Astrocyte of the cerebellum (primary cell): ENCODE measurements around the gene WDFY1.

Source experiments
- DNase-seq: peaks from one replicate; pipeline ENCODE4 v3.0.0-alpha.2; 2011; ENCODE audit warnings: low read depth
- H3K4me3 ChIP-seq: 2 replicates; pipeline ENCODE4 v1.5.1; 2011; ENCODE audit warnings: mild to moderate bottlenecking, low read depth, low read length, moderate library complexity
- in situ Hi-C: cut with HindIII; loops from 2 replicates; pipeline ENCODE4 v1.10.0; 2017; ENCODE audit warnings: low sequenced_read_pairs
- TF ChIP-seq, protein P1 (sequence below): IDR thresholded peaks from 2 replicates; pipeline ENCODE4 v1.5.1; 2012; ENCODE audit warnings: low read length, low read depth, moderate library complexity, mild to moderate bottlenecking; ENCODE audit errors: missing control alignments

The WDFY1 gene

DNA sequence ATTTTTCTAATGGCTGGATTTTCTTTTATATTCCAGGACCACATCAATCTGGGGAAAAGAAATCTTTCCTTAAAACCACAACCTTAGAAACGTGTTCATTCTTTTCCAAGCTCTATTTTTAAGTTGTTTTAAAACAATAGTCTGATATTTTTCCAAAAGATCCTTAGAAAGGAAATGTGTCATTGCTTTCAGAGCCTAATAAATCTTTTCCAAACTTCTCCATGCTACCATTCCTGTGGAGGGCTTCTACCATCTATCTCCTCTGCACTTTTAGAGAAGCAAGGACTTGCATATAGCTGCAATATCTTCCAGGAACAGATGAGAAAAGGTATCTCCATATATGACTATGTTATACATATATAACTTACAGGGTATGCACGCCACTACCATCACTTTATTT, 21.2 kb downstream of the WDFY1 start:
- TF ChIP-seq, protein P1, sequence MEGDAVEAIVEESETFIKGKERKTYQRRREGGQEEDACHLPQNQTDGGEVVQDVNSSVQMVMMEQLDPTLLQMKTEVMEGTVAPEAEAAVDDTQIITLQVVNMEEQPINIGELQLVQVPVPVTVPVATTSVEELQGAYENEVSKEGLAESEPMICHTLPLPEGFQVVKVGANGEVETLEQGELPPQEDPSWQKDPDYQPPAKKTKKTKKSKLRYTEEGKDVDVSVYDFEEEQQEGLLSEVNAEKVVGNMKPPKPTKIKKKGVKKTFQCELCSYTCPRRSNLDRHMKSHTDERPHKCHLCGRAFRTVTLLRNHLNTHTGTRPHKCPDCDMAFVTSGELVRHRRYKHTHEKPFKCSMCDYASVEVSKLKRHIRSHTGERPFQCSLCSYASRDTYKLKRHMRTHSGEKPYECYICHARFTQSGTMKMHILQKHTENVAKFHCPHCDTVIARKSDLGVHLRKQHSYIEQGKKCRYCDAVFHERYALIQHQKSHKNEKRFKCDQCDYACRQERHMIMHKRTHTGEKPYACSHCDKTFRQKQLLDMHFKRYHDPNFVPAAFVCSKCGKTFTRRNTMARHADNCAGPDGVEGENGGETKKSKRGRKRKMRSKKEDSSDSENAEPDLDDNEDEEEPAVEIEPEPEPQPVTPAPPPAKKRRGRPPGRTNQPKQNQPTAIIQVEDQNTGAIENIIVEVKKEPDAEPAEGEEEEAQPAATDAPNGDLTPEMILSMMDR, result no peak
- no peak overlapping the region for H3K4me3 ChIP-seq
- in situ Hi-C loops, result no loop called here
- DNase-seq, result no peak

DNA sequence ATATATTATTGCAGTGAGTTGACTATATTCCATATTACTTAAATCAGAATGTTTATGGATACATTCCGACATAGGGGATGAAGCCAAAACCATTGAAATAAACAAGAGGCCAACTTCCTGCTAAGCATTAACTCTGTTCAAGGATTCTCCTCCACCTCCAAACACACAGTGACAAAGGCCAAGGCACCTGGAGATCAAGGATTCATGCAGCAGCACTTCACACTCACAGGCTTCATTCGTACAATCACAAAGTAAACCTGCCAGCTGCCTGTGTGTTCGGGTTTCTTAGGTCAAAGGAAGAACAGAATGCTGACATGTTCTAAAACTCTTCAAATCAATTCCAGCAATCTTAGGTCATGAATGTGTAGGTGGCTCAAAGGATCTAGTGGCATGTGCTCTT, 22.8 kb downstream of the WDFY1 start:
- no peak for DNase-seq
- in situ Hi-C loops, result no loop called here
- no peak overlapping the region for H3K4me3 ChIP-seq
- TF ChIP-seq, protein P1, result no peak

DNA sequence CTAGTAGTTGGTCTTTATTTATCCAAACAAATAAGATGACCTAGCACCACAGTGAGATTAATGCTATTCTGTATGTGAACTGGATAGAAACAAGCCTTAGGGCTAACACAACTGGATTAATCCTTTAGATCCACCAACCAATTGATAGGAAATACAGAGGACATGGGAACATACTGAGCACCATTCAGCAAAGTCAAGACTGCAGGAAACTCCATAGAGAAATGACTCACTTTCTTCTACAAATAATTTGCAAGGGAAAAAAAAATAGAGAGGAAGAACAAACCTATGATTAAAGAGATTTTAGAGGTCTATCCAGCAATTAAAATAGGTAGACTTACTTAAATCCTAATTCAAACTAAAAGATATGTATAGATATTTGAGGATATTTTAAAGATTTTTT, 23.9 kb downstream of the WDFY1 start:
- H3K4me3 ChIP-seq, result no peak overlapping the region
- TF ChIP-seq, protein P1, result no peak
- in situ Hi-C loops, result no loop called here
- no peak for DNase-seq

DNA sequence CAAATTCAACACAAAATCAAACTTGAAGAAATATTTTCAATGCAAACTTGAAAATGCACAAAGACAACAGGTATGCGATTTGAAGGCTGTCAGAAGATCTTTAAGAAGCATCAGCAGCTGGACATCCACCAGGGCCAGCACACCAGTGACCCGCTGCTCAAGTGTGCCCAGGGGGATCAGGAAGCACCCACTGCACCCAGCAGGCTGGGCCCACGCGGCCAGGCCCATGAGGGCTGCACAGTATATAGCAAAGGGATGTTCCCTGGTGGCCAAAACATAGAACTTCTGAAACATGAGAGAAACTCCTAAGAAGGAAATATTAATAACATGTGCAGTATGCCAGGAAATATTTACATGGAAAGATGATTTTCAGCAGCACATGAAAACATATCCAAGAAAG, 25.0 kb downstream of the WDFY1 start:
- TF ChIP-seq, protein P1, result no peak
- no peak for DNase-seq
- in situ Hi-C loops, result no loop called here
- H3K4me3 ChIP-seq, result no peak overlapping the region

DNA sequence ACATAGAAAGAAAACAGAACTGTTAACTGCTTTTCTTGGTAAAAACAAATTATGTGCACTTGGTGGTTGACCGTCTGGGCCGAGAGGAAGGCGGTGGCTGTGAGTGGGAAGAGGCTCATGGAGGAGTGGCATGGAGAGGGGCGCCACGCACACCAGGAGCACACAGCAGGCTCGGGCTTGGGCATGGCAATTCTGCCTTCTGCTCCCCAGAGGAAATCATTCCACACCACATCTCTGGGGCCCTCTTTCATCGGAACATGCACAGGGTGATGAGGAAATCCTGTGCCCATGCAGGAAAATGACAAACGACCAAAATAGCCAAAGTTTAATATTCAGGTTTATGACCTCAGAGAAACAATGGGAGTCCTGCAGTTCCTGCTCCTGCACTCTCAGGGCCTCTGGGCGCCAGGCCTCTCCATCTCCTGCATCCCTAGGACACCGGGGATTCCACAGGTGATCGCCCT, 26.4 kb downstream of the WDFY1 start:
- TF ChIP-seq, protein P1, result no peak
- no peak for DNase-seq
- in situ Hi-C loops, result no loop called here
- H3K4me3 ChIP-seq, result no peak overlapping the region

DNA sequence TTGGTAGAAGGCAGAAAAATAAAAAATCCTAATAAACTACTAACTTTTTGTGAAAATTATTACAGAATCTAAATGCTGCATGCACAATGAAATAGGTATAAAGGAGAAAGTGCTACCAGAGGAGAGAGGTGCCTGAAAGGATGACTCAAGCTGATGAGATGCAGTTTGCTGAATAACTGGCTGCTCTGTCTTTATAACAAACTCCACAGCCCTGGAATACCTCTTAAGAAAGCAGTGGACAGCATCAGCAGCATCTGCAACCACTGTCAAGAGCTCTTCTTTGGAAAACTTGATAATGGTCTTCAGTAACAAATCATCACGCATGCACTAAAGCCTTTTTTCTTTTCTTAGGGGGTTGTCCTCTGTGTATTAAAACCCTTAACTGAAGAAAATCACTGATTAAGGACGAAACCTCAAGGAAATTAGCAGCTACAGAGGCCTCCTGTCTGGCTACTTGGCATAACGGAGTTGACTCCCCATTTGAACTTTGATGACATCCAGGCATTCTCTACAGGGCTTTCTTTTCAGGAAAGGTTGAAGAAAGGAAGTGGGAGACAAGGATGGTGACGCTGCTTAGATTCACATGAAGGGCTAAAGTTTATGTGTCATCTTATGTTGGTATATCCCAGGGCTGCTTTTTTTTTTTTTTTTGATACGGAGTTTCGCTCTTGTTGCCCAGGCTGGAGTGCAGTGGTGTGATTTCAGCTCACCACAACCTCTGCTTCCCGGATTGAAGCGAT, 28.8 kb downstream of the WDFY1 start:
- in situ Hi-C loops, result no loop called here
- H3K4me3 ChIP-seq, result no peak overlapping the region
- TF ChIP-seq, protein P1, result no peak
- no peak for DNase-seq

DNA sequence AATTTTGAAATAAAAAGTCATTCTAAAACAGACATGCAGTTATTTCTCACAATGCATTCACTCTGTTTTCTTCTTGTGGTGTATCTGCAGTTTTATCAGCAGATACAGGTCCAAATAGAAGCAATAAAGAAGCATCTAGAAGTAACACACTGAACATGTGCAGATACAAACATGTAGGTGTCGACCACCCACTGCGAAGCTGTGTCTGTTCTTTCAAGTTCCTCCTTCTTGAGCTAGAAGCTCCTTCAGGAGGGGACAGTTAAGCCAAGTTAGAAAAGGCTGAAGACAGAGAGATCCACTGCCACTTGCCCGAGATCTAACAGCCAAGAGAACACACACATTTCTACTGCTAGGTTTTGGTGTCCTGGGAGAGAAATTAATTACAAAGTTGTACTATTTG, 30.1 kb downstream of the WDFY1 start:
- in situ Hi-C loops, result no loop called here
- no peak overlapping the region for H3K4me3 ChIP-seq
- DNase-seq, result no peak
- TF ChIP-seq, protein P1, result no peak
